Heart right ventricle (tissue), 16 donors: ENCODE results near the gene ETNK1. TPM values are rescaled to one million over a fixed set of nuclear protein-coding genes. Genes with fewer than 3 reads are reported as not detected.
"Not testable (repeated sequence)": the region's sequence is repeated elsewhere in the genome, so short reads cannot be mapped to it uniquely, and the experiment has no call there.

Experiments used
- ATAC-seq, 8 donors: fragments of 200-7000 bp; cut with Tn5 transposase; one replicate each; pipeline ENCODE4 v1.9.1; 2020; ENCODE audit warnings: mild to moderate bottlenecking in 8 of 8, moderate library complexity in 8 of 8, moderate number of reproducible peaks in 1 of 8
- DNase-seq, 2 donors: peaks; one replicate each; pipeline ENCODE4 v3.0.0-alpha.2; 2020
- H3K27ac ChIP-seq, 10 donors: fragments of 200-600 bp; sonication (generic) in 2 of 10; one replicate each; pipeline versions ENCODE4 v1.5.0 to v1.8.0; 2020 to 2022; ENCODE audit warnings: mild to moderate bottlenecking in 3 of 10
- H3K27me3 ChIP-seq, 7 donors: fragments of 200-600 bp; one replicate each; pipeline ENCODE4 v1.8.0; 2021 to 2022; ENCODE audit warnings: mild to moderate bottlenecking in 2 of 7
- H3K36me3 ChIP-seq, 9 donors: fragments of 200-600 bp; sonication (generic) in 1 of 9; one replicate each; pipeline versions ENCODE4 v1.5.0 to v1.8.0; 2020 to 2022; ENCODE audit warnings: mild to moderate bottlenecking in 2 of 9
- H3K4me1 ChIP-seq, 9 donors: fragments of 200-600 bp; sonication (generic) in 1 of 9; one replicate each; pipeline versions ENCODE4 v1.5.0 to v1.8.0; 2020 to 2022; ENCODE audit warnings: mild to moderate bottlenecking in 4 of 9
- H3K4me3 ChIP-seq, 10 donors: fragments of 200-600 bp; sonication (generic) in 2 of 10; one replicate each; pipeline versions ENCODE4 v1.5.0 to v1.8.0; 2020 to 2022; ENCODE audit warnings: mild to moderate bottlenecking in 7 of 10, moderate library complexity in 2 of 10
- H3K9me3 ChIP-seq, 11 donors: fragments of 200-600 bp in 10 of 11; sonication (generic) in 2 of 11; one replicate each; pipeline versions ENCODE4 v1.5.0 to v1.8.0; 2013 to 2022; ENCODE audit warnings: mild to moderate bottlenecking in 2 of 11, control low read depth in 1 of 11, moderate library complexity in 1 of 11
- CTCF ChIP-seq, 9 donors: fragments of 200-600 bp; sonication (generic) in 2 of 9; IDR thresholded peaks; one replicate each; pipeline versions ENCODE4 v1.5.0 to v1.8.0; 2021 to 2022; ENCODE audit warnings: antibody characterized with exemption in 9 of 9, mild to moderate bottlenecking in 5 of 9, moderate library complexity in 1 of 9
- WGBS, 2 donors: extraction: QIAGEN DNeasy Blood & Tissue Kit; methylation state at CpG; one replicate each; pipeline ENCODE4 v1.1.7; 2013; ENCODE audit warnings: inconsistent platforms in 1 of 2; 5-methylcytosine and 5-hydroxymethylcytosine counted together
- intact Hi-C, 10 donors: fragments of 100-400 bp; cut with DNase I; formaldehyde crosslinking; loops; one replicate each; pipeline versions ENCODE4 v1.11.1 to v1.14.2; 2022
- polyA plus RNA-seq, 2 donors: library from polyadenylated mRNA; stranded (reverse); fragments of 200-250 nt; gene quantifications; one replicate each; pipeline ENCODE4 v1.2.3, GENCODE V29; 2013
- total RNA-seq, 10 donors: library from RNA; stranded (reverse); fragmentation: NEBNext Ultra II Directional in 3 of 10; extraction: Animal tissue kit (Norgen Biotek cat#: 25700) in 3 of 10; gene quantifications; one replicate each; pipeline versions ENCODE4 v1.2.1 to v1.2.4, GENCODE V29; 2021 to 2023
- donor health status: Arrhythmogenic right ventricular cardiomyopathy.
- donor health status: ischemic (EF 13 %, LVEDD 7.1; RV severe dilation, severe dysfunction).
- donor health status: healthy with polysubstance abuse.
- donor health status: DM: no; HTN: yes; CAD: no.
- donor health status: DM: no; HTN: no; CAD: no.
- donor health status: ischemic (EF 25% LVEDD 6.9; RV normal size, moderate dysfunction).
- donor health status: ischemic (EF 25% LVEDD 5.7; RV mildly dilated, moderate dysfunction).
- donor health status: healthy.
- donor health status: DM: yes; HTN: yes; CAD: no.
- donor health status: Ischemic cardiomyopathy.
- donor health status: ischemic (EF 35%, LVEDD 5.7; RV mildly dilated, moderate dysfunction).
- donor health status: nonischemic (EF 11% LVEDD 7.7; RV severe dilation, severe dysfunction).
- donor health status: DM: yes; HTN: yes; CAD: no.
- donor health status: PGD.
- donor health status: ischemic (EF 29% LVEDD 5.4; RV normal size, mild dysfunction).
- donor health status: nonischemic (EF 23%, LVEDD 6.1; RV moderate dilation, normal function).

ETNK1 gene
- total and polyA plus RNA-seq, 12 donors, result 4.8 to 26.6 (median 17.0) TPM

GRCh38 chr12:22598763-22599161 is 26.2 kb upstream of the ETNK1 start:
- no peak overlapping the region for H3K27ac ChIP-seq
- TF ChIP-seq CTCF (IDR thresholded peaks at IDR 0.05), result no peak
- DNase-seq (no peak), ATAC-seq (no peak)
- no peak overlapping the region for H3K4me3 ChIP-seq
- H3K27me3 ChIP-seq, result no peaks in the 10 kb centered on the region
- H3K4me1 ChIP-seq, result no peaks in the 10 kb centered on the region
- intact Hi-C loops, result no loop called here
- H3K9me3 ChIP-seq, result peaks cover 0 to 7% (median 0%) of the 10 kb centered on the region in 11 donors
- no peaks in the 10 kb centered on the region for H3K36me3 ChIP-seq
- WGBS, 2 donors, result 90 to 92% methylated on average over 4 of the region's 4 CpGs

DNA sequence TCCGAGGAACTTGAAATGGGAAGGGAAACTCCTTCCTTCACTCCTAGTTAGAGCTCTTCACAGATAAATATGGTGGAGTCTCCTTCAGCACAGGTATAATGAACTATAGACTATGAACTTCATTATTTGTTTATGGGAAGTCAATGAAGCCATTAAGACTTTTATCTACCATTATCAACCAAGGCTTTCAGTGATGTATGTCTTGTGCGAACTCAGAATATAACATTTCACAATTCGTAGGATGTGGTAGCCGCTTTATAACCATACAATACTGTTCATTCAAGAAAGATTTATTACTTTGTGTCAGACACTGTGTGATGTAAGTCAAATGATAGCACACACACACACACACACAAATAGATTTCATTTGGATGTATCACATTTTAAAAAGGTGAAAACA is 24.8 kb upstream of the ETNK1 start:
- TF ChIP-seq CTCF (IDR thresholded peaks at IDR 0.05), result no peak
- ATAC-seq, result no peak
- Histone ChIP-seq H3K27me3 (no peaks in the 10 kb centered on the region), H3K4me3 (no peak overlapping the region), H3K9me3 (peaks cover 0 to 17% (median 0%) of the 10 kb centered on the region in 11 donors), H3K27ac (no peak overlapping the region), H3K4me1 (no peaks in the 10 kb centered on the region), H3K36me3 (no peaks in the 10 kb centered on the region)
- 90 to 95% methylated on average over 4 of the region's 4 CpGs for WGBS, 2 donors
- intact Hi-C loops, result no loop called here
- no peak for DNase-seq

- no peak overlapping the region for H3K4me3 ChIP-seq
- H3K9me3 ChIP-seq, result peaks cover 0 to 34% (median 14%) of the 10 kb centered on the region in 11 donors
- 37 to 43% methylated on average over 4 of the region's 4 CpGs for WGBS, 2 donors
- H3K27ac ChIP-seq, result no peak overlapping the region
- H3K36me3 ChIP-seq, result no peaks in the 10 kb centered on the region
- H3K4me1 ChIP-seq, result no peaks in the 10 kb centered on the region
- no peaks in the 10 kb centered on the region for H3K27me3 ChIP-seq
- ATAC-seq (no peak), DNase-seq (no peak)
- TF ChIP-seq CTCF (IDR thresholded peaks at IDR 0.05), result no peak
- intact Hi-C loops, result no loop called here
Measured at GRCh38 chr12:22609501-22609900, 15.5 kb upstream of the ETNK1 start.

DNA sequence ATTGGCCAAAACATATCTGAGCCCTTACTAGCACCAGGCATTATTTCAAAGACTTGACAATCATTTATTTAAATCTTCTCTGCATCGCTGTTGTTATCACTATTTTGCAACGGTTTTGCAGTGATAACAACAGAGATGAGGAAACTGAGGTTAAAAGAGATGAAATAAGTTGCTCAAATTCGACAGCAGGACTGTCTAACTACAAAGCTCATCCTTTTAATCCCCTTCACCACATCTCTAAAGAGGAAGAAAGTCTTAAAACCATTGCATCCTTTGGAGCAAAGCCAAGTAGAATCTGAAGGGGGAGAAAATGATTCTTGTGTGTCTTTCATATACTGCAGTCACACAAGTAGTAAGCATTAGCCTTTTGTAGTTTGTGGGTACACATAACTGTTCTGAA is 14.8 kb upstream of the ETNK1 start:
- ATAC-seq (no peak), DNase-seq (no peak)
- WGBS, 2 donors, result 48 to 49% methylated on average over 3 of the region's 3 CpGs
- H3K27me3 ChIP-seq, result no peaks in the 10 kb centered on the region
- H3K9me3 ChIP-seq, result peaks cover 0 to 28% (median 14%) of the 10 kb centered on the region in 11 donors
- H3K4me1 ChIP-seq, result no peaks in the 10 kb centered on the region
- no peak overlapping the region for H3K27ac ChIP-seq
- H3K4me3 ChIP-seq, result no peak overlapping the region
- intact Hi-C loops, result no loop called here
- no peak for TF ChIP-seq CTCF (IDR thresholded peaks at IDR 0.05)
- no peaks in the 10 kb centered on the region for H3K36me3 ChIP-seq

DNA sequence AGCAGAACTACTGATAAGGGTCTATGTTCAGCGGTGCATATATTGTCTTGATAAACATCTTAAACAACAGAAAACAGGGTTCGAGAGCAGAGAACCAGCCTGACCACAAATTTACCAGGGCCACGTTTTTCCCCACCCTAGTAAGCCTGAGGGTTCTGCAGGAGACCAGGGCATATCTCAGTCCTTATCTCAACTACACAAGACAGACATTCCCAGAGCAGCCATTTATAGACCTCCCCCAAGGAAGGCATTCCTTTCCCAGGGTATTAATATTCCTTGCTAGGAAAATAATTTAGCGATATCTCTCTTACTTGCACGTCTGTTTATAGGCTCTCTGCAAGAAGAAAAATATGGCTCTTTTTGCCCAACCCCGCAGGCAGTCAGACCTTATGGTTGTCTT is 12.1 kb upstream of the ETNK1 start:
- H3K27me3 ChIP-seq, H3K4me3 ChIP-seq, H3K4me1 ChIP-seq, ATAC-seq, H3K36me3 ChIP-seq, H3K27ac ChIP-seq, DNase-seq, intact Hi-C loops: not testable (repeated sequence)
- H3K9me3 ChIP-seq, result peaks cover 0 to 46% (median 14%) of the 10 kb centered on the region in 11 donors
- WGBS, 2 donors, result 78 to 79% methylated on average over 6 of the region's 6 CpGs
